Measurements from ENCODE around the gene HOXA6.

Gene HOXA6

DNA sequence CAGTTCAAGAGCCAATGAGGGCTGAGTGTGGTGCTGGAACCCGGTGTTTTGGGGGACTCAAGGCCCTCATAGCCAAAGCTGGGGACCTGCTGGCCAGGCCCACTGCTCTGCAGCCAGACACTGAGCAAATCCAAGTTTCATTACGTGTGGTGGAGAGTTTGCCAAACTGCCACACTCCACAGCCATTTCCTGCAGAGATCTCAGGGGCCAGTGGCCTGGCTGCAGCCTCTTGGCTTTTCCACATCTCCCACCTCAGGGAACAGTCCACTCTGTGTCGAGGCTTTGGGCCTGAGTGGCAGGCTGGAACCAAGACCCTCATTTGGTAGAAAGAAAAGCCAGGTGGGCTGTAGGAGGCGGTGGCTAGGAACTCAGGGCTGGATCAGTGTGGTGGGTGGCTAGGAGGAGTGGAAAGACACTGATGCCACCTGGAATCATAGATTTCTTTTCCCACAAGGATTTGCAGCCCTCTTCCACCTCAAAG is 34.3 kb upstream of the HOXA6 start:
- H3K9me3 ChIP-seq (ENCODE audit: control insufficient read depth, low read length) = no peaks in the 10 kb centered on the region
- H3K9ac ChIP-seq (ENCODE audit: low read length) = no peak overlapping the region
- no peaks in the 10 kb centered on the region for H3K36me3 ChIP-seq (ENCODE audit: control insufficient read depth, insufficient read depth, low read length)
- no peak overlapping the region for H3K4me3 ChIP-seq (ENCODE audit: low read length)
- peaks cover 96% of the 10 kb centered on the region for H3K27me3 ChIP-seq (ENCODE audit: control insufficient read depth, insufficient read depth, low read length)
- peaks cover 24% of the 10 kb centered on the region for H3K4me1 ChIP-seq (ENCODE audit: control insufficient read depth, insufficient read depth, low read length)

DNA sequence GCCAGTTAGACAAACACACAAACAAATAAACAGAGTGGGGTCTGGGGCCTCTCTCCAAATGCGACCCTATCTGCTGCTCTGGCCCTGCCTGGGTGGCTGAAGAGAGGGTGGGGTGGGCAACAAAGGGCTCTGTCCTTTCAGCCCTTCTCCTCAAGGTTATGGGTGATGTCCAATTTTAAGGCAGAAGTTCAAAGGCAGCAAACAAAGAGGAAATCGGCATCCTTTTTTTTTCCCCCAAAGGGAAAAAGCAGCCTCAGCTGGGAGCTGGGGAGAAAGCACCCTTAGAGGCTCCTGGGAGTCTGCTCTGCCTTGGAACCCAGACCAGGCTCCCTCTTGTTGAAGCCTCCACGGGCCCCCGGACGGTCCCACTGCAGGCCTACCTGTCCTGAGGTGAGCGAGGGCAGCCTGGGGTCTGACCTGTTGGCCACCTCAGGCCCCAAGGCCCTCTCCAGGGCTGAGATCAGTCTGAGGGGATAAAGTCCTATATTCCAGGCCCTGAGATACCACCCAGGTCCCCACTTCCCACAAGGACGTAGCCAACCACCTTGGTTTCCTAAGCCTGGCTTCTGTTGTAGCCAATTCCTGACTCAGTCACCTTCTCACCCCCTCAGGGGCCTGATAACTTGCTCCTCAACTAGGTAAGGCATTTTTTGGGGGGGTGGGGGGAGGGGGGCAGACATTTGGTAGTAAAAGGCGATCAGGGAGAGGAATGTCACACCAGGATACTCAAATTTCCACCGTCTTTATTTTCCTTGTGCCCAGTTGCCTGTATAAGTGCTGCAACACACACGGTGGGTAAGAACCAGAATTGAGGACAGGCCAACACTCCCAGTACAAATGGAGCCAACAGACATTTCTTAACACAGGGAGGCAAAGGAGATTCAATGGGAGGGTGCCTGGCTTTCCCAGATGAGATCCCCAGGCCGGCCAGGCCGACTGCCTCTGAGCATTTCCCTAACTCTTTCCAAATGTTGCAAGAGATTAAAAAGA is 33.2 kb upstream of the HOXA6 start:
- Histone ChIP-seq H3K36me3 (ENCODE audit: control insufficient read depth, insufficient read depth, low read length) (no peaks in the 10 kb centered on the region), H3K4me1 (ENCODE audit: control insufficient read depth, insufficient read depth, low read length) (peaks cover 24% of the 10 kb centered on the region), H3K27me3 (ENCODE audit: control insufficient read depth, insufficient read depth, low read length) (peaks cover 97% of the 10 kb centered on the region), H3K9ac (ENCODE audit: low read length) (no peak overlapping the region), H3K4me3 (ENCODE audit: low read length) (no peak overlapping the region), H3K9me3 (ENCODE audit: control insufficient read depth, low read length) (no peaks in the 10 kb centered on the region)

DNA sequence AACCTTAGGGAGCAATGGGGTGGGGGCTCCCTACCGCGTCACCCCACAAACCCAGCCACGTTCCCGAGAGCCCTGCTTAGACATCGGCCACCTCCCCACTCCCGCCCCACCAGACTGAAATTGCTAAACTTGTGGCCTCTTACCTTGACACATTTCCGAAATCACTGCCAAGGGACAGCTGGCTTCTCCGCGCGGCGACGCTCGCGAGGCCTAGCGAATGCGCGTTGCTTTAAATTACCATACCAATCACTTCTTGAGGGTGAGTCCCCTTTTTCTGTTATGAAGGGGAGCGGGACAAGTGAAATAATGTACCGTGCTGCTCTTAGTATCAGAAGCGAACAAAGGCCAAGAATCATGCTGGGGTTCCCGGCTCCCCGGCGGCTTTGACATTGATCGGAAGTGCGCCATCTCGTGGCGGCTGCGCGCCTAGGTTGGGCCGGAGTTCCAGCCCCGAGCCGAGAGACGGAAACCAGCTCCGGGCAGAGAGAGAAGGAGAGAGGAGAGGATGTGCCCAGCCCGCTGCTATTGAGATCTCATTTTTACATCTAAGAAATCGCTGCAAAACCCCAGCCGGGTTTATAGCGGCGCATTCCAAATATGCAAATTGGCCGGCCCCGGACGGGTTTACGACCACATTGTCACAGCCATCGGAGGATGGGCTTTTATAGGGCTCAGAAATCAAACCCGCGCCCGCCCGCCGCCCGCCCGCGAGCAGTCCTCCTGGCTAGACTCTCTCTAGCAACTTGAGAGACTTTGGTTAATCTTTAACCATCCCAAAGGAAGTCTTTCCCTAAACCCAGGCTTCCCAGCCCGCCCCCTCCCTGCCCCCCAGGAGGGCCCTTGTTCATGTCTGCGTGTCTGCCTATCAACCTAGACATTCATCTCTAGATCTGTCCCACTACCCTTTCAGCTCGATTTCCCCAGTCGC is 32.2 kb upstream of the HOXA6 start:
- H3K36me3 ChIP-seq (ENCODE audit: control insufficient read depth, insufficient read depth, low read length) = no peaks in the 10 kb centered on the region
- no peak overlapping the region for H3K9ac ChIP-seq (ENCODE audit: low read length)
- H3K4me3 ChIP-seq (ENCODE audit: low read length) = no peak overlapping the region
- H3K27me3 ChIP-seq (ENCODE audit: control insufficient read depth, insufficient read depth, low read length) = peaks cover 97% of the 10 kb centered on the region
- no peaks in the 10 kb centered on the region for H3K9me3 ChIP-seq (ENCODE audit: control insufficient read depth, low read length)
- peaks cover 19% of the 10 kb centered on the region for H3K4me1 ChIP-seq (ENCODE audit: control insufficient read depth, insufficient read depth, low read length)

DNA sequence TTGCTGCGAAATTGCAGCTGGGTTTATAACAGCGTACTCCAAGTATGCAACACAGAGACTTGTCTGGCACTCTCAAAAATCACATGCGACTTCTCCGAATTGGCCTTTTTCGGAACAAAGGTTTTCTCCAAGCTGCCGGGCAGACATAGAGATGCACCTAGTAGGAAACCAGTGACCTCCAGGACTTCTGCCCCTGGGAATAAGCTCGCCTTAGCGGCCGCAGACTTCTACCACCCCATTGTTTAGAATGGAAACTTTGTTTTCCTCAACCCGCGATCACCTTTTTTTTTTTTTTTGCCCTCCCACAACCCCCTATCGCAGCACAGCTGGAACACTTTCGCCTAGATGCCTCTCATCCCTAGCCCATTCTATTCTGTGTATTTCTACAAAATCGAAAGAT is 31.5 kb upstream of the HOXA6 start:
- H3K4me1 ChIP-seq (ENCODE audit: control insufficient read depth, insufficient read depth, low read length) = peaks cover 17% of the 10 kb centered on the region
- H3K27me3 ChIP-seq (ENCODE audit: control insufficient read depth, insufficient read depth, low read length) = peaks cover 98% of the 10 kb centered on the region
- no peak overlapping the region for H3K4me3 ChIP-seq (ENCODE audit: low read length)
- H3K36me3 ChIP-seq (ENCODE audit: control insufficient read depth, insufficient read depth, low read length) = no peaks in the 10 kb centered on the region
- no peak overlapping the region for H3K9ac ChIP-seq (ENCODE audit: low read length)
- no peaks in the 10 kb centered on the region for H3K9me3 ChIP-seq (ENCODE audit: control insufficient read depth, low read length)

DNA sequence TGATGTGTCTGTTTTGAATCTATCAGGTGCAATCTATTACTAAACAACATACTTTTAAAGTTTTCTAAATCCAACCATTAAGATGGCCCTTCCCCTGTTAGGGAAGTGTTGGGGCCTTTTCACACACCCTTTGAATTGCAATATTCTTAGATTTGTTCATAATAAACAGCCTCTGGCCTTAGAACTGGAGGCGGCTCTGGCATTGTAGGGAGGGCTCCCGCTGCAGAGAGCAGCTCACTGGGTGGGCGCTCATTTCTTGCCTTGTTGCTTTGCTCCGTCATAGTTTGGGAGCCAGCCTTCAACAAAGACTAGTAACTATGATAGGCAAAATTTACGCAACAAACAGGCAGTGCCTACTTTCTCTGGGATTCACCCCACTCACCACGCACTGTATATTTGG is 30.8 kb upstream of the HOXA6 start:
- H3K4me3 ChIP-seq (ENCODE audit: low read length) = no peak overlapping the region
- no peak overlapping the region for H3K9ac ChIP-seq (ENCODE audit: low read length)
- peaks cover 15% of the 10 kb centered on the region for H3K4me1 ChIP-seq (ENCODE audit: control insufficient read depth, insufficient read depth, low read length)
- no peaks in the 10 kb centered on the region for H3K9me3 ChIP-seq (ENCODE audit: control insufficient read depth, low read length)
- H3K27me3 ChIP-seq (ENCODE audit: control insufficient read depth, insufficient read depth, low read length) = peaks cover 98% of the 10 kb centered on the region
- H3K36me3 ChIP-seq (ENCODE audit: control insufficient read depth, insufficient read depth, low read length) = no peaks in the 10 kb centered on the region

DNA sequence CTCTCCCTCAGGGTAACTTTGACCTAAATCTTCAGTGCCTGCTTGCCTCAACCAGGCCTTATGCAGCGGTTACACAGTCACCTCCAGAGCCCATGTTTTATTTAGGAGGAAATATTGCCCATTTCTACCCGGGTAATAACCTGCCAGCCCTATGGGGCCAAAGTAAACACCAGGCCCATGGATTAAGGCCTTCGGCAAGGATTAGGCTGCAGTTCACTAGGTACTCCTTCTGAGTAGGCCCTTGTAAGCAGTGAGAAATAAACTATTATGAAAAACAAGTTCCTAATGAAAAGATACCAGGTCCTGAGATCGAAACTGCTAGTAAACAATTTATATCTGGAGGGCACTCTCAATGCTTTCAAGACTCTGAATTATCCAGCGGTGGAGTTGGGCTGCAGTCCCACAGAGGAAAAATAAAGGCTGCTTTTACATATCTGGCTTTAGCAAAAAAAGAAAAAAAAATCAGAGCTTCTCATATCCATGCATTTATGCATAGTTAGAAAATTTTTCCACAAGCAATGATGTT is 30.3 kb upstream of the HOXA6 start:
- Histone ChIP-seq H3K4me3 (ENCODE audit: low read length) (no peak overlapping the region), H3K27me3 (ENCODE audit: control insufficient read depth, insufficient read depth, low read length) (peaks cover 98% of the 10 kb centered on the region), H3K4me1 (ENCODE audit: control insufficient read depth, insufficient read depth, low read length) (peaks cover 15% of the 10 kb centered on the region), H3K9me3 (ENCODE audit: control insufficient read depth, low read length) (no peaks in the 10 kb centered on the region), H3K9ac (ENCODE audit: low read length) (no peak overlapping the region), H3K36me3 (ENCODE audit: control insufficient read depth, insufficient read depth, low read length) (no peaks in the 10 kb centered on the region)

DNA sequence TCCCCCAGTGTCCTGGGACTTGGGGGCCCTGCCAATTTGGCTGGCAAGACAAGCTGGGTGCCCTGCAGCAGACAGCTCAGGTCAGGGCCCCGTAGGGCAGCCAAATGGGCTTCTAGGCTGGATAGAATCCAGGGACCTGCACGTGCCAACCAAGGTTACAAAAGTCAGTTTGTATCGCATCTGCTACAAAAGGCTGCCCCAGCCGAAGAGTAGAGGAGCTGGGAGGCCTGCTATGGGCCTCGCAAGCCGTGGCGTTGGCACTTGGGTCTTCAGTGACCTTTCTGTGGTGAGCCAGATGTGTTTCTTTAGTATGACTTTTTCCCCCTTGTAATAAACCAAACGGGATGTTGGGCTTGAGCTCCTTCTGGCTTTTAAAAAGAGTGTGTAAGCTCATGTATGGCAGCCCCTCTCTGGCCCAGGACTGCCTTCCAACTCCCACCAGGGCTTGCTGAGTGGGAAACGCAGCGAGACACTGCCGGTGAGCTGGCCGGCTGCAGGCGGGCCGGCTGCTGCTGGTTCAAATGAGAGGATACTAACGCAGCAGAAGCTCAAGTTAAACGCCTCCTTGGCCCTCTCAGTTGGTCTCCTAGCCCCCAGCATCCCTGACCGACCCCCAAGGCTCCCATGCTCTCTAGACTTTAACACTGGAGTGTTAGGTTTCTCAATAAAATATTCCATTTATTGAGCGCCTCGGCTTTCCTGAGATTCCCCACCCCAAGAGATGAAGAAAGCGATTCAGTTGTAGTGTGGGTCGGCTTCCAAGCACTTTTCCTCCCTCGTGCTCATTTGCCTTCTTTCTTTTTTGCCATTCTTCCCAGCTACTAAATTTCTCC is 29.6 kb upstream of the HOXA6 start:
- H3K4me1 ChIP-seq (ENCODE audit: control insufficient read depth, insufficient read depth, low read length) = peaks cover 18% of the 10 kb centered on the region
- peaks cover 98% of the 10 kb centered on the region for H3K27me3 ChIP-seq (ENCODE audit: control insufficient read depth, insufficient read depth, low read length)
- no peak overlapping the region for H3K9ac ChIP-seq (ENCODE audit: low read length)
- H3K36me3 ChIP-seq (ENCODE audit: control insufficient read depth, insufficient read depth, low read length) = no peaks in the 10 kb centered on the region
- H3K4me3 ChIP-seq (ENCODE audit: low read length) = no peak overlapping the region
- H3K9me3 ChIP-seq (ENCODE audit: control insufficient read depth, low read length) = no peaks in the 10 kb centered on the region

DNA sequence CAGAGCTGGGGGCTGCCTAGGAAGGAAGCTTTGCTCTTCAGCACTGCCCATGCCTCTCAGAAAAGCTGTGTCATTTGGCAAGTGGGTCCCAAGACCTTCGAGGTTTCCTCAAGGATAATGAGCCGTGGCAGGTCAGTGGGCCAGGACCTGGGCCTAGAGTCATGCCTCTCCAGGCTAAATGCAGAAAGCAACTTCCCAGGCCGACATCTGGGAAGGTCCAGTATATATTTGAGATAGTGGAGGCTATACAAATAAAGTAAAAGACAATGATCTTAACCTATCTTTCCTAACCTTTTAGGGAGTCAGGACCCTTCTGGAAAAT is 28.9 kb upstream of the HOXA6 start:
- H3K9me3 ChIP-seq (ENCODE audit: control insufficient read depth, low read length) = no peaks in the 10 kb centered on the region
- no peak overlapping the region for H3K9ac ChIP-seq (ENCODE audit: low read length)
- peaks cover 20% of the 10 kb centered on the region for H3K4me1 ChIP-seq (ENCODE audit: control insufficient read depth, insufficient read depth, low read length)
- no peaks in the 10 kb centered on the region for H3K36me3 ChIP-seq (ENCODE audit: control insufficient read depth, insufficient read depth, low read length)
- no peak overlapping the region for H3K4me3 ChIP-seq (ENCODE audit: low read length)
- H3K27me3 ChIP-seq (ENCODE audit: control insufficient read depth, insufficient read depth, low read length) = peaks cover 99% of the 10 kb centered on the region

DNA sequence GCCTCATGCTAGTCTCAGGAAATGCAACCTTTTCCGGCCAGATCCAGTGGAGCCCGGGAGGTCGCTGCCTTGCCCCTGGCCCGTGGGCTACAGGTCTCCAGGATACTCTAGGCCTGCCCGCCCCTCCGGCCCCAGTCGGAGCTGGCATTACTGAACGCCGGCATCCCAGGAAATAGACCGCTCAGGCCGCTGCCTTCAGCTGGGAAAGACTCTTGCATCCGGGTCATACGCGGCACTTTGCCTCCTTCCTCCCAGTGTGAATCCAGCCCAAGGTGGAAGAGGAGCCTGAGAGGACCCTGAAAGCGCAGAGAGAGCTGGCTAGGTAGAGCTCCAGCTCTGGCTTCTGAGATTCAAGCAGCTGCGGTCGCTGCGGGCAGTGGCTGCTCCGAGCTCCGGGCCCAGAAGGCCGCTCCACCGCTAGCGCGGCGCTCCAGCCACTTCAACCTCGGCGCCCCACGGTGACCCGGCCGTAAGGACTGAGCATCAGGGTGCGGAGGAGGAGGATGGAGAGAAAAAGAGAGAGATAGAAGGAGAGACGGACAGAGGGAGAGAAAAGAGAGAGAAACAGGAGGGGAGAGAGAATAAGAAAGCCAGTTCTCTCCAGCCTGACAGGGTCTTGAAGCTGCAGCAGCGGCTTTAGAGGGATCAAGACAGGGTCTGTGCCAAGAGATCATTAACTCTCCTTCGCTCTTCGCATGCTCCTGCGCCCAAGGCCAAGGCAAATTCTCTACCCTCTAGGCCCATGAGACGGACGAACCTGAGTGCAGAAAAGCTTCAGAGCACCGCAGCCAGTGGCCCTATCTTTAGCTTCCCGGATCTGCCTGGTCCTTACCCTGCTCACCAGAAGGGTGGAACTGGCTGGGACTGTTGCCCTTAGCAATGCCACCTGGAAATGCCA is 28.3 kb upstream of the HOXA6 start:
- H3K4me3 ChIP-seq (ENCODE audit: low read length) = no peak overlapping the region
- peaks cover 20% of the 10 kb centered on the region for H3K4me1 ChIP-seq (ENCODE audit: control insufficient read depth, insufficient read depth, low read length)
- no peaks in the 10 kb centered on the region for H3K36me3 ChIP-seq (ENCODE audit: control insufficient read depth, insufficient read depth, low read length)
- H3K9me3 ChIP-seq (ENCODE audit: control insufficient read depth, low read length) = no peaks in the 10 kb centered on the region
- H3K9ac ChIP-seq (ENCODE audit: low read length) = no peak overlapping the region
- peaks cover 100% of the 10 kb centered on the region for H3K27me3 ChIP-seq (ENCODE audit: control insufficient read depth, insufficient read depth, low read length)

DNA sequence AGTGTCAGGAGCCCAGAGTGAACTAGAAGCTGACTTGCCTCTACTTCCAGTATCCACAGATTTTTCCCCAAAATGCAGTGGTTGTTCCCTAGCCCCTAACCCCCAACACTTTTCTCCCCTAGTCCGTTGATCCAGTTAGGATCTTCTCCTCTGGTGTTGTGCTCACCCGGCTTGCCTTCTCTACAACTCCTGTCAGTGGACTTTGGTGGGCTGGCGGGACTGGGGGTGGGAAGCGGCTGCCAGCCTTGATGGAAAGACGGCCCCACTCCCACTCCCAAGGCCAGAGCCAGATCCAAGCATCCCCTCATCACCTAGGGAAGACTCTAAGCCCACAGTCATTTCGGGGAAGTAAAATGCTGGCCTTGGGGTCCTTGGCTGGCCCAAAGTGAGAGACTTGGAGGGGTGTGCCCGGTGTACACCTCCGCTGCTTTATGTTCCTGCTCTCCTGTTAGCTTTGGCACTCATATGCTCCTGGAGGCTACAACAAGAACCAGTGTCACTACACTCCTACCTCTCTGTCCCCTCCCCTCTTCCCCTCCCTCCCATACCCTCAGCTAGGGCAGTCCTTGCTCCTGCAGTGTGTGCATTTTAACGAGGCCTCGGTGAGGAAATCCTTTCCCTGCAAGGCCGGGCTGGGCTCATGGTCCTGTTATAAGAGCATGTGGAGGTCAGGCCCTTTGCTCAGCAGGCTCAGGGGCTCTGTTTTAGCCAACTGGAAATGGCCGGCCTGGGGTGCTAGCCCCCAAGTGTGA is 27.5 kb upstream of the HOXA6 start:
- Histone ChIP-seq H3K27me3 (ENCODE audit: control insufficient read depth, insufficient read depth, low read length) (peaks cover 100% of the 10 kb centered on the region), H3K4me1 (ENCODE audit: control insufficient read depth, insufficient read depth, low read length) (peaks cover 20% of the 10 kb centered on the region)

More for the DNA sequence above, 27.5 kb upstream of the HOXA6 start:
- no peak overlapping the region for H3K4me3 ChIP-seq (ENCODE audit: low read length)
- no peaks in the 10 kb centered on the region for H3K9me3 ChIP-seq (ENCODE audit: control insufficient read depth, low read length)
- H3K9ac ChIP-seq (ENCODE audit: low read length) = no peak overlapping the region
- H3K36me3 ChIP-seq (ENCODE audit: control insufficient read depth, insufficient read depth, low read length) = no peaks in the 10 kb centered on the region
